Thymus (tissue), 11 donors: Measurements from ENCODE around the gene ST7L. TPM values are rescaled to one million over a fixed set of nuclear protein-coding genes. Genes with fewer than 3 reads are reported as not detected.

Source experiments
- DNase-seq, 9 donors: peaks; one replicate each; pipeline ENCODE4 v3.0.0-alpha.2; 2013; ENCODE audit warnings: low spot score in 9 of 9, low read depth in 6 of 9, missing footprints in 1 of 9
- H3K27ac ChIP-seq, 2 donors: one replicate each; pipeline ENCODE4 v1.5.1; 2013; ENCODE audit warnings: control low read depth in 1 of 2, low read depth in 1 of 2, low read length in 1 of 2, mild to moderate bottlenecking in 1 of 2, moderate library complexity in 1 of 2
- H3K27me3 ChIP-seq, 2 donors: one replicate each; pipeline ENCODE4 v1.5.1; 2013; ENCODE audit warnings: low read length in 1 of 2; ENCODE audit not compliant: control insufficient read depth in 2 of 2, insufficient read depth in 1 of 2
- H3K36me3 ChIP-seq, 2 donors: one replicate each; pipeline ENCODE4 v1.5.1; 2013; ENCODE audit warnings: low read length in 1 of 2, mild to moderate bottlenecking in 1 of 2, moderate library complexity in 1 of 2; ENCODE audit not compliant: control insufficient read depth in 2 of 2, insufficient read depth in 2 of 2
- H3K4me1 ChIP-seq, 2 donors: one replicate each; pipeline ENCODE4 v1.5.1; 2013; ENCODE audit warnings: low read length in 2 of 2; ENCODE audit not compliant: control insufficient read depth in 2 of 2, insufficient read depth in 2 of 2
- H3K4me3 ChIP-seq, 2 donors: one replicate each; pipeline ENCODE4 v1.5.1; 2013; ENCODE audit warnings: low read length in 2 of 2, control low read depth in 1 of 2, mild to moderate bottlenecking in 1 of 2
- H3K9me3 ChIP-seq, 2 donors: one replicate each; pipeline ENCODE4 v1.5.1; 2013; ENCODE audit warnings: low read length in 1 of 2, mild to moderate bottlenecking in 1 of 2; ENCODE audit not compliant: control insufficient read depth in 2 of 2, insufficient read depth in 1 of 2
- WGBS: extraction: QIAGEN DNeasy Blood & Tissue Kit; methylation state at CpG from one replicate; pipeline ENCODE4 v1.1.7; 2013; 5-methylcytosine and 5-hydroxymethylcytosine counted together
- polyA plus RNA-seq: library from polyadenylated mRNA; stranded (reverse); fragments of 200-250 nt; gene quantifications from one replicate; pipeline ENCODE4 v1.2.3, GENCODE V29; 2013
- total RNA-seq: library from RNA; stranded (reverse); fragments of 120-200 nt; gene quantifications from one replicate; pipeline ENCODE4 v1.2.4, GENCODE V29; 2013
- donor health status: healthy.

Gene ST7L
- total and polyA plus RNA-seq, 2 donors, result 13.4 to 13.9 TPM

DNA sequence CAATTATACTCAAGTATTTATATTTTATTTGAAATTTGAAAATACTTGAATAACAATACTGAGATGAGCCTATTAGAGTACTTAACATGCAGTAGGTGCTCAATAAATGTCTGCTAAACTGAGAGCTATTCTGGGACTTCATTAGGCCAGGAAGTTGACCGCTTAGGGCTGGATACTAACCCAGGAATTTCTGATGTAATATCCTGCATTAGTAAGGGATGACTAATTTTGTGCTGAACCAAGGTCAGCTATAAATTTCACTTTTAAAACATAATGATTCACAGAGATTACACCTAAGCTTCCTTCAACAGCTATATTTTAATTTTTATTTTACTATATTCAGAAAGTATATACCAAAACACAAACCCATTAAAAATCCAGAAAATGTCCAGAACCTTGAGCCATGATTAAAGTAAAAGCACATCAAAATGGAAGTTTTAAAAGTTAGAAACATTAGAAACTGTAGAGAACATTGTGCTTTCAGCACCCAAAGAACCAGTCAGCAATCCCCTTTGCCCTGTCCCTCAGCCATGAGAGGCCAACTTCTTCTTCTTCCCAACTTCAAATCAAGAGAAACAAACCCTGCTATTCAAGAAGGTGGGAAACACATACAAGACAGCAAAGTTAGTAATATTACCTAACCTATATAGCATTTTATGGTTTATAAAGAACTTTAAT is 74.8 kb downstream of the ST7L start:
- no peaks in the 10 kb centered on the region for H3K9me3 ChIP-seq
- DNase-seq, result no peak
- no peaks in the 10 kb centered on the region for H3K27me3 ChIP-seq
- H3K36me3 ChIP-seq, result no peaks in the 10 kb centered on the region
- no peak overlapping the region for H3K4me3 ChIP-seq
- 95% methylated on average over 1 of the region's 1 CpG for WGBS
- H3K4me1 ChIP-seq, result no peaks in the 10 kb centered on the region
- H3K27ac ChIP-seq, result no peak overlapping the region

DNA sequence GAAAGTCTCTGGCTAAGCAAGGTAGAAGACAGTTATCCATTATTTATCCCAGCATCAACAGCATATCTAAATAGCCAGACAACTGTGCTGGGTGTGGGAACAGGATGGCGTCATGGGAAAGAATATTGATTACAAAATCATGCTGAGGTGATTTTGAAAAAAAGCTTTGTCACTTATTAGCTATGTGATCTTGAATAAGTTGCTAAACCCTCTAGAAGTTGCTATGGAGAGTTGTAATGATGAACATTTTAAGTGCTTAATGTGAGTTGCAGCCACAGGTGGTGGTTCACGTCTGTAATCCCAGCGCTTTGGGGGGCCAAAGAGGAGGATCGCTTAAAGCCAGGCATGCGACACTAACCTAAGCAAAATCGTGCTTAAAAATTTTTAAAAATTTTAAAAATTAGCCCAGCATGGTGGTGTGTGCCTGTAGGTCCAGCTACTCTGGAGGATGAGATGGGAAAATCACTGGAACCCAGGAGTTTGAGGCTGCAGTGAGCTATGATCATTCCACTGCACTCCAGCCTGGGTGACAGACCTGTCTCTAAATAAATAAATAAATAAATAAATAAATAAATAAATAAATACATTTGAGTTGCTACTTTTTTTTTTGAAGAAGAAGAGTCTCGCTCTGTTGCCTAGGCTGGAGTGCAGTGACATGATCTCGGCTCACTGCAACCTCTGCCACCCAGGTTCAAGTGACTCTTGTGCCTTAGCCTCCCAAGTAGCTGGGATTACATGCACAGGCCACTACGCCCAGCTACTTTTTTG is 76.6 kb downstream of the ST7L start:
- no peak for DNase-seq
- no peaks in the 10 kb centered on the region for H3K9me3 ChIP-seq
- 89% methylated on average over 9 of the region's 9 CpGs for WGBS
- H3K4me3 ChIP-seq, result no peak overlapping the region
- H3K4me1 ChIP-seq, result no peaks in the 10 kb centered on the region
- no peak overlapping the region for H3K27ac ChIP-seq
- H3K27me3 ChIP-seq, result no peaks in the 10 kb centered on the region
- H3K36me3 ChIP-seq, result no peaks in the 10 kb centered on the region

DNA sequence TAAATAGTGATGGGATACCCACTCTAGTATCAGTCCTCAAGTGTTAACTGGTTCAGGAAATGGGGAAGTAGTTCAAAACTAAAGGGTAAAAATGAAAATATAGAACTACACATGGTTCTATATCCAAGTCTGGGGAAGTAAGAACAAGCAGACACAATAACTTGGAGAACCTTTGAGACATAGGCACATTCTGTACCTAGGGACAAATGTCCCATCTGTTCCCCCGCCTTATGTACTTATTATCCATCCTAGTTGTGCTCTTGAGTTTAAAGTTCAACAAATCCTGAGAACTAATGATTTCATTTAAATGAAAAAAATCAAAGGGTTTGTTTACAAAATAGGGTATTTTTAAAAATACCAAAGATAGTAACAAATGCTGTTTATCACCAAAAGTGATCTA is 77.6 kb downstream of the ST7L start:
- Histone ChIP-seq H3K9me3 (no peaks in the 10 kb centered on the region), H3K27me3 (no peaks in the 10 kb centered on the region), H3K36me3 (no peaks in the 10 kb centered on the region), H3K27ac (no peak overlapping the region), H3K4me3 (no peak overlapping the region), H3K4me1 (no peaks in the 10 kb centered on the region)
- no peak for DNase-seq
- 51% methylated on average over 1 of the region's 1 CpG for WGBS

DNA sequence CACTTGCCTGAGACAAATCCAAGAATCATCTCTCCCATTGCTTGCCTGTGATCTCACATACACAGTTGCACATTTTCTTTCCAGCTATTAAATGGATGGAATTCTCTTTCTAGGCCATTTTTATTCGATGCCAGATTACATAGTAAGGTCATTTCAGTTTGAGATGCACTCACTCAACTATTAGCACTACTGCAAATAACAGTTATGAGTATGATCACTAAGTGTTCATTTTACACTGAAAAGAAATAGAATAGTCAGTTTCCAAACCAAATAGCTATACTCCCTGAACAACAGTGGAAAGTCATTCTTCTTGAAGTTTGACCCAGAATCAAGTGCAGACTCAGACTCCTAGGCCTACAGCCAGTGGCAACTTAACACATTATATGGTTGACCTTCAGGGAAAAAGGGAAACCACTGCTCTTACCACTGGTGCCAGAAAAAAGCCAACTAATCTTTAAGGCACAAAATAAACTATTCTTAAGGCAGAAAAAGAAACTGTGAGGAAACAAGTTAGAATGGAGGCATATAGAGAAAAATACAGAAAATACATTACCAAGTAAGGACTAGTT is 78.6 kb downstream of the ST7L start:
- WGBS, result 0% methylated on average over 1 of the region's 1 CpG
- H3K4me3 ChIP-seq, result no peak overlapping the region
- H3K4me1 ChIP-seq, result no peaks in the 10 kb centered on the region
- no peak overlapping the region for H3K27ac ChIP-seq
- H3K9me3 ChIP-seq, result no peaks in the 10 kb centered on the region
- H3K36me3 ChIP-seq, result no peaks in the 10 kb centered on the region
- H3K27me3 ChIP-seq, result no peaks in the 10 kb centered on the region
- DNase-seq, result no peak

DNA sequence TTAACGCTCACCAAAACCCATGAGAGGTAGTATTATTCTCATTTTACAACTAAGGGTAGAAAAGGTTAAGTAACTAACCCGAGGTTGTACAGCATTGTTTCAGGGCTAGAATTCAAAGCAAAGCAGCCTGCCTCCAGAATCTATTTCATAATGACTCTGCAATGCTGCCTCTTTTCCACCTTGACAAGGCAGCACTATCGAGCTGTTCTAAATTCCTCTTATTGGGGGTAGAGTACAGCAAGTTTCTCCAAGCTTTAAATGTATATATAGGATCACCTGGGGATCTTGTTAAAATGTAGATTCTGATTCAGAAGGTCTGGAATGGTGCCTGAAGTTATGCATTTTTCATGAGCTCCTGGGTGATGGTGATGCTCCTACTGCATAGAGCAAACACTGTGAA is 80.1 kb downstream of the ST7L start:
- no peak overlapping the region for H3K27ac ChIP-seq
- H3K9me3 ChIP-seq, result no peaks in the 10 kb centered on the region
- H3K4me3 ChIP-seq, result no peak overlapping the region
- H3K36me3 ChIP-seq, result no peaks in the 10 kb centered on the region
- H3K4me1 ChIP-seq, result no peaks in the 10 kb centered on the region
- WGBS, result 97% methylated on average over 3 of the region's 3 CpGs
- no peaks in the 10 kb centered on the region for H3K27me3 ChIP-seq
- DNase-seq, result no peak

DNA sequence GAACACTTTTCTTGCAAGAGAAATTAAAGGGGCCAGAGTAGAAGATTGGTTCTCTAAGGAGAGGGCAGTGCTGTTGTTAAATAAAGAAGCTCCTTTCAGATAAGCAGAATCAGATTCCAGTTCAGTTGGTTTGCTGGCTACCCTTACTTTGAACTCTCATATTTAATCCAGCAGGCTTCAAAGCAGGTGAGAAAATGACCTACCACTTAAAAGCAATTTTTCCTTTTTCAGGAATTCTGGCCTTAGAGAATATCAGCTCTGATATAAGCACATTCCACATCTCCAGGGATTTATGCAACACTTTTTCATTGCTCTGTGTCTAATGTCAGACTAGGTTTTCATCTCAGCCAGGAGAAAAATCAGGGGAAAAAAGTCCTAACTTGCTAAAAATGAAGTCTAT is 81.5 kb downstream of the ST7L start:
- Histone ChIP-seq H3K4me1 (no peaks in the 10 kb centered on the region), H3K9me3 (no peaks in the 10 kb centered on the region), H3K27me3 (no peaks in the 10 kb centered on the region), H3K27ac (no peak overlapping the region), H3K36me3 (no peaks in the 10 kb centered on the region), H3K4me3 (no peak overlapping the region)
- DNase-seq, result no peak

DNA sequence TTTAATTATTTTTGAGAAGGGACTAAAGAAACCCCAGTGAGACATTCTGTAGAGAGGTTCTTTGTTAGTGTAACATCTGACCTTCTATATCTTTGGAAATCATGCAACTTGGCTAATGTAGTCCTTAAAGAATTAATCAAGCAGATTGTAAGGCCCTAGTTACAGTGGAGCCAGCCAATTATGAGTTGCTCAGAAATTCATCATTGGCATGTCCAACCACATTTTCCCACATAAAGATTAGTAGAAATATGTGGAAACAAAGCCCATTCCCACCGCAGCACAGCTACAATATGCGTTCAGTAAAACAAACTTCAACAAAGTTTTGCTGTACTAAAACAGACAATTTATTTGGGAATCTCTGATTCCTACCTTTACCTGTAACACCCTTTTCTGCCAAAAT is 82.4 kb downstream of the ST7L start:
- Histone ChIP-seq H3K27me3 (no peaks in the 10 kb centered on the region), H3K27ac (no peak overlapping the region), H3K36me3 (no peaks in the 10 kb centered on the region), H3K4me3 (no peak overlapping the region), H3K9me3 (no peaks in the 10 kb centered on the region), H3K4me1 (no peaks in the 10 kb centered on the region)
- WGBS, result 95% methylated on average over 2 of the region's 2 CpGs
- no peak for DNase-seq

DNA sequence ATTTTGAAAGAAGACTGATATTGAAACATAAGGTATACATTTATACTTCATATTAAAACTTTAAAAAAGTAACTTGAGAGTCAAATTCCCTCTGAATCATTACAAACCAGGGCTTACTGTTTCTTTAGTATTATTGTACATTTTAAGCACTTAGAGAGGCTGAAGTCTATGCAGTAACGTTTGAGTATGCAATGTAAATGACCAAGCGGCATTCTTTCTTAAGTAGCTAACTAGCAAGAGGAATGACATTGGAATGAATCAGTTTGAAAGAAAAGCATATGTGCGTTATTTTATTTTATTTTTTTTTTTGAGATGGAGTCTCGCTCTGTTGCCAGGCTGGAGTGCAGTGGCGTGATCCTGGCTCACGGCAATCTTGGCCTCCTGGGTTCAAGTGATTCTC is 85.9 kb downstream of the ST7L start:
- Histone ChIP-seq H3K4me1 (no peaks in the 10 kb centered on the region), H3K27me3 (no peaks in the 10 kb centered on the region), H3K27ac (no peak overlapping the region), H3K36me3 (no peaks in the 10 kb centered on the region), H3K9me3 (no peaks in the 10 kb centered on the region), H3K4me3 (no peak overlapping the region)
- over 99% methylated on average over 6 of the region's 6 CpGs for WGBS
- DNase-seq, result no peak

DNA sequence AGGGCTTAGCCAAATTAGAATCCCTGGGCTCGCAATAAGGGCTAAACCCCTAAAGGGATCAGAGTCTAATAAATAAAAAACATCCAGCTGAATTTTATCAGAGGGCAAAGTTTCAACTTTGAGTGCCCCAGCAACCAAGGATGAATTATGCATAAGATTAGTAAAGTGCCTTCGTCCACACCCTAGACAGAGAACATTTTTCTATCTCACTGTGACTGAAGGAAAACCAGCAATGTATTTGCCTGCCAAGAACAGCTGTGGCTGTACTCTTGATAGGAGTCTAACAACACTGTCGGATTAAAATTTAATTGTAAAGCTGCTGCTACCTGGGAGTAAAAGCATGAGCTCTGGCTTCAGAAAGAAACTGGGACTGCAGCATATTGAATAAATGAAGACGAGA is 86.9 kb downstream of the ST7L start:
- 98% methylated on average over 4 of the region's 4 CpGs for WGBS
- no peaks in the 10 kb centered on the region for H3K27me3 ChIP-seq
- no peak overlapping the region for H3K27ac ChIP-seq
- DNase-seq, result no peak
- no peaks in the 10 kb centered on the region for H3K4me1 ChIP-seq
- no peaks in the 10 kb centered on the region for H3K36me3 ChIP-seq
- H3K9me3 ChIP-seq, result no peaks in the 10 kb centered on the region
- no peak overlapping the region for H3K4me3 ChIP-seq
